GM21576 (cell line): ENCODE measurements around the gene KPNA4.
"Not testable (repeated sequence)": the region's sequence is repeated elsewhere in the genome, so short reads cannot be mapped to it uniquely, and the experiment has no call there.

ENCODE experiments used
- ATAC-seq: cut with Tn5 transposase; IDR thresholded peaks from one replicate; pipeline ENCODE4 v1.9.1; 2021; ENCODE audit warnings: mild to moderate bottlenecking, moderate library complexity; ENCODE audit not compliant: unreplicated experiment

Gene KPNA4

DNA sequence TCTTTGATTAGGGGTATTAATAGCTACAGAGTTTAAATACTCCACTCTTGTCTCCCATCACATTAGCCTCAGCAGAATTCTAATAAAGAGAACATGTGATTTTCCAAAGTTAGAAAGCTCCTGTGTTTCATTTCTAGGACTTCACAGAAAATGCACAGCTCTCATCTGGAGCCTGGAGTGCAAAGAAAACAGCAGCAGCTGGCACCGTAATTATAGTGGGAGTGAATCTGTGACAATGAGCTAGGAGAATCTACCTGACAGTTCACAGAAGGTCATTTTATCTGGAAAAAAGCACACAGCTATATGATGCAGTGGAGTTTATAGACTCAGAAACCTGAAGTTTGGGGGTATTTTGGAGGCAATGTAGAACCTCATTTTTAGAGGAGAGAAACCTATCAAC lies 110.4 kb downstream of the KPNA4 start:
- ATAC-seq = no peak

DNA sequence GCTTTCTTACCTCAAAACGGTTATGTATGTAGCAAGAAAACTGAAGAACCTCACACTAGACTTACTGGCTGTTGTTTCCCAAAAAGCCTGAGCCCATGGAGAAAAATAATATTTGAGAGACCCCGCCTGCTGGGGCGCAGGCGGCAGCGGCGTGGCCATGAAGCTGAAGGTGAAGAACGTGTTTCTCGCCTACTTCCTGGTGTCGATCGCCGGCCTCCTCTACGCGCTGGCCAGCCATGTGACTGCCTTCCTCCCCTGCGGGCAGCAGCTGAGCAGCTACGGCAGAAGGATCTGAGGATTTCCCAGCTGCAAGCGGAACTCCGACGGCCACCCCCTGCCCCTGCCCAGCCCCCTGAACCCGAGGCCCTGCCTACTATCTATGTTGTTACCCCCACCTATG lies 113.1 kb downstream of the KPNA4 start:
- not testable (repeated sequence) for ATAC-seq

DNA sequence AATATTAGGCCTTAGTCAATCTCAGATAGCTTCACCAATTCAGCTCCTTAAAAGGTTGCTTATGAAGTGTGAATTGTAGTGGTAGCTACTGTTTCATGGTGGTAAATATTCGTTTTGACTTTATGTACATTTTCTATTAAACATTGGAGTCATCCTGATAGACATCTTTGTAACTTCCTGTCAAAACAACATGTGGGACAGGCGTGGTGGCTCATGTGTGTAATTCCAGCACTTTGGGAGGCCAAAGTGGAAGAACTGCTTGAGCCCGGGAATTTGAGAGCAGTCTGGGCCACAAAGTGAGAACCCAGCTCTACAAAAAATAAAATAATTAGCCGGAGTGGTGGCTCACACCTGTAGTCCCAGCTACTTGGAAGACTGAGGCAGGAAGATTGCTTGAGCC lies 113.8 kb downstream of the KPNA4 start:
- no peak for ATAC-seq

DNA sequence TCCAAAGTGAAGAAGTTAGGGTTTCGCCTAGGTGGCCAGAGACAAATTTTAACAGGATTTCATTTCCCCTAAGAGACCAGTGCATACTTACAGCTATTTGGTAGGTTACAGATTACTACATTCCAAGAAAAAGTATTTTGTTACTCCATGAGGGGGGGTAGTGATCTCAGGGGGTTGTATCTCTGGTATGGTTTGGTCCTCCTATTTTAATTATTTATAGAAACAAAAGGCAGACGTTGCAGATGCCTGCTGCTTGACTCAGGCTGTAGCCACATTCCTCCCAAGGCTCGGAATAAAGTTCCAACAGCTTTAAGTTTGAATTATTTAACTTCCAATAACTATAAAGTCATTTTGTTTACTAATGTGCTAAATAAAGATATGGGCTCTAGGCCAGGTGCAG lies 114.5 kb downstream of the KPNA4 start:
- ATAC-seq = no peak

DNA sequence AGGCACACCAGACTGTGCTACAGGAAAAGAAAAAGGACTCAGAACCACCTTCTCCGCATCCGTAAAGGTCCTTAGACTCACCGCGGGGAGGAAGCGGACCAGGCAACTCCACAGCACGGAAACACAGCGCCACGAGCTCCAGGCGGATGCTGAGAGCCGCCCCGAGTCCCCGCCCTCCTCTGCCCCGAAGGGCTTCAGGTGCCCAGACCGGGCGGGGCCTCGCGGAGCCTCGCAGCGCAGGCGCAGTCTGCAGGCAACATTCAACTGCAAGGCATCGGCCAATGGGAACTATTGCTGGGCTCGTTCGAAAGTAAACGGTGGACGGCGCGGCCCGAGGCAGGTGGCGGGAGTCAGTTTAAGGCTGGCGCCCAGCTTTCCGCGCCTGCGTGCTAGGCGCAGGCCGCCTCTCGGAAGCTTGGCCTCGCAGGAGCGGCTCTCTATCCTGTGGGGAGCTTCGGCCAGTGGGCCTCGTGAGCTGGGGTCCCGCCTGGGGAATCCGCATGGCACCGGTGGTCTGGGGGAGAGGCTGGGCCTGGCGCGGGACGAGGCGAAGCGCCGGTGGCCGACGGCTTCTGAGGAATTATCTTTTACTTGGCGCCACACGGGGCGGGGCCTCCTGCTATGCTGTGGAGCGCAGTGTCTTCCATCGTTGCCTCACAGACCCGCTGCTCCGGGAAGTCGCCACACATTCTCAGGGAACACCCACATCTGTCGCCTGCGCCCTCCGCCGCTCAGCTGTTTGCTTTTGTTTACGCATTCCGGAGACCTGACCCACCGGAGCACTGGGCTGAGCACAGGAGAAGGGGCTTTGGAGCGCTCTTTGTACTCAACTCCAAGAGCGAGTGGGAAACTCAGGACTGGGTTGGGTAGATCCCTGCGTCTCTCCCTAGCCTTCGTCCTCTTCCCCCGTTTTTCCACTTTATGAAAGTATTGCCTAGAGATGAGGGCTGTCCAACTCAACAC lies 115.5 kb downstream of the KPNA4 start, which contains the start of gene TRIM59:
Gene TRIM59 (minus strand): TSS at position 151 of the 963 bp plus-strand sequence. CDS start 10,603 bp downstream, outside the sequence.
- peak; percentile 95 for ATAC-seq

DNA sequence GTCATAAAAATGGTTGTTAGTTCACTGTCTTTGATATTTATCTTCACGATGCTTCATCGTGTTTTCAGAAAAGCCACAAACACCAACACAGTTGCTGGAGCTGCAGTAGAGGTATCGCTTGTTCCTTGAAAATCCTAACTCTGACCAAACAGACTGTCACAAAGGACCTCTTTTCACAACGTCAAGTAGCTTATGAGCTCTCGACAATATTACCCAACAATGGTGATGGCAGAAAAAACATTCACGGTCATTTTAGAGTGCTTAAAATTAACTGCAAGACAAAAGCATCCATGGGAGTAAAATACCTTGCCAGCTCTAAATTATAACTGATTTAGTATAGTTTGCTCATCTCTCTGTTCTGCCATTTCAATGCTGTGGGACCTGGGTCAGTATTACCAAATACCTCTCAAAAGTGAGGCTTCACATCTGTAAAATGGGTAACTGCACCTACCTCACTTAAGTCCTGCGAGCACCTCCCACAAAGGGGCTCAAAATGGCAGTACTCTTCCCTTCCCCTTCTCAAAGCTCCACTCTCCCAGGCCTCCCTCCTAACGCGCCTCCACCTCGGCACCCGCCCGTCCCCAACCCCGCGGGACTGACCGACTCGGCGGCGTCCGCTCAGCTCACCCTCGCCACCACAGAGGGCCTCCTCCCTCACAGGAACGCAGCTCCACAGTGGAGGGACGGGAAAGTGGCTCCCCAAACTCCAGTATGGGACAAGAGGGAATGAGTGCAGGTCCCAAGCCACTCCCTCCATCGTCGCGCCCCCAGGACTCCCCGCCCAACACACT lies 116.3 kb downstream of the KPNA4 start:
- ATAC-seq = peak; percentile 41

DNA sequence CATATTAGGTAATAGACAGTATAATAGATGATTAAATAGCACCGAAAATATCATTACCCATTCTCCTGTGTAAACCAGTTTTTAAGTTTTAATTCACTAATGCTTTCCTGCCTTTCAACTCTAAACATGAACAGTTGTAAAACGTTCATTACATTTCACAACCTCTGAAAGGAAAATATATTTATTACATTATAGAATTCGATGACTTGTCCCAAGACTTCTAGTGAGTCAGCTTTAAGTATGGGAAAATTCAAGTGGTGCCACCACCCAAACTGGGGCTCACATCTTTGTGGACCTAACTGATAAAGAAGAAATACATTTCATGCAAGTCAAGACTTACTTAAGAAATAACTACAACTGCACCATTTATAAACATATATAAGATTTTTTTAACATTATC lies 117.8 kb downstream of the KPNA4 start:
- no peak for ATAC-seq

DNA sequence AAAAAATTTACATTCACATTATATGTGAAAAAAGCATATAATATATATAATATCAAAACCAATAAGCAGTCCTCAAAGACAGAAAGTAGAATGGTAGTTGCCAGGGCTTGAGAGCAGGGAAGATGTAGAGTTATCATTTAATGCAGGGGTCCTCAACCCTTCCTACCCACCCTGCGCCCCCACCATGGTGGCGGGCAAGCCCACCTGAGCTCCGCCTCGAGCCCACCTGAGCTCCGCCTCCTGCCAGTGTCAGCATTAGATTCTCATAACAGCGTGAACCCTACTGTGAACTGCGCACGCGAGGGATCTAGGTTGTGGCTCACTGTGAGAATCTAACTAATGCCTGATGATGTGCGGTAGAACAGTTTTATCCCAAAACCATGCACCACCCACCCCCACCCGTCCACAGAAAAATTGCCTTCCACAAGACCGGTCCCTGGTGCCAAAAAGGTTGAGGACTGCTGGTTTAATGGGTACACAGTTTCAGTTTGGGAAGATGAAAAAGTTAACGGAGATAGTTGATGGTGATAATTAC lies 118.8 kb downstream of the KPNA4 start:
- ATAC-seq = no peak

DNA sequence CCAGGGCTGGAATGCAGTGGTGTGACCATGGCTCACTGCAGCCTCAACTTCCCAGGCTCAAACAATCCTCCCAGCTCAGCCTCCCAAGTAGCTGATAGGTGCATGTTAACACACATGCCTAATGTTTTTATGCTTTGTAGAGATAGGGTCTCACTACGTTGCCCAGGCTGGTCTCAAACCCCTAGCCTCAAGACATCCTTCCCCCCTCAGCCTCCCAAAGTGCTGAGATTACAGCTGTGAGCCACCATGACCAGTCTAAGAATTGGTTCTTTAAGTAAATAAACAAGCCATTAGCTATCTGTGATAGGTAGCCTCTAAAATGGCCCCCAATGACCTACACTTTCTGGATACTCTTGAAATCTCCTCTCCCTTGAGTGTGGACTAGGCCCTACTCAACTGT lies 119.5 kb downstream of the KPNA4 start:
- ATAC-seq = no peak
